H1 (cell line): ENCODE results near the gene IL17RA.

Experiments
- CTCF ChIP-seq, 3 experiments: IDR thresholded peaks; 1 replicate in 2 of 3; 2 replicates in 1 of 3; pipeline versions ENCODE4 v1.5.1 to v1.6.1; 2011; ENCODE audit warnings: low read length in 3 of 3, mild to moderate bottlenecking in 3 of 3, inconsistent platforms in 2 of 3, low read depth in 1 of 3, moderate library complexity in 1 of 3; ENCODE audit not compliant: insufficient read depth in 1 of 3; ENCODE audit errors: control extremely low read depth in 1 of 3
- NANOG ChIP-seq: IDR thresholded peaks from 2 replicates; pipeline ENCODE4 v1.6.1; 2011; ENCODE audit warnings: low read length, low read depth, mild to moderate bottlenecking, inconsistent platforms; ENCODE audit not compliant: insufficient read depth, poor library complexity, severe bottlenecking
- TBP ChIP-seq: IDR thresholded peaks from 2 replicates; pipeline ENCODE4 v1.6.1; 2011; ENCODE audit warnings: low read depth, low read length, improper control_type of control experiment

DNA sequence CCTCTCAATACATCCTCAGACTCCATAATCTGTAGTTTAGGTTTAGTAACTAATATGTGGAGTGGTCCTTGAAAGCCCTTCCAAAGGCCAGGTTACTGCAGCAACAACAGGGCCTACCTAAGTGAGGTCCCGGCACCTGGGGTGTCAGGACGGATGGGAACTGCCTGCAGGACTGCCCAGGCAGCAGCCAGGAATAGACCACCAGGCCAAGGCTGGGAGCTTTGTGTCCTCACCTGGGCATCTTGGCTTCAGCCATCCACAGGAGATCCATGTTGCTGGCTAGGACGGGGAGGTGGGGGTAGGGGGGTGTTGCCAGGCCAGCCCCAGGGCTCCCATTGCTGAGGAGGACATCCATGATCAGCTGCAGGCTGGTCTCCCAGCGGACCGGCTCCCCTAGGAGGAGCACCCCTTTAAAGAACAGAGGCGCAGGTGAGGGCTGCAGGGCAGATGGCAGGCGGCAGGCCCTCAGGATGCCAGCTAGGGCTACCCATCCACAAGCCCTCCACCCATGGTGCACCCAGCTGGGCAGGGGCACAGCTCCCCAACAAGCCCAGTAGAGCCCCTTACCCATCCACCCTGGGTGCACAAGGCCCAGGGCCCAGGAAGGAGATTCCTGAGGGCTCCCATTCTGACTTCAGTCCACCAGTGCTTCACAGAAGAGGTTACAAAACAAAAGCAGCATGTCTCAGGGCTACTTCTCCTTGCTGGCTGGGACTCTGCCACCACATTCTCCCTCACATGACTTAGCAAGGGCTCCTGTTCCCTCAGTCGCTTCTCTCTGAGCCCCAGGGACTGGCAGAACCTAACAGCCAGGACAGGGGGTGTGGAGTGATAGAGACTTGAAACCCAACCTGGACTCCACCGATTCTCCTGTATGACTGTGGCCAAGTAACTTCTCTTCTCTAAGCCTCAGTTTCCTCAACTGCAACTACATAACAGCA, 56.3 kb downstream of the IL17RA start:
- TF ChIP-seq NANOG (no peak), TBP (no peak), CTCF (IDR thresholded peaks at IDR 0.05; ENCODE audit: control extremely low read depth in 1 of 3, insufficient read depth in 1 of 3, low read depth in 1 of 3, low read length in 3 of 3) (no peak)
